ENCODE measurements around the gene MED7.
"Not testable (repeated sequence)": the region's sequence is repeated elsewhere in the genome, so short reads cannot be mapped to it uniquely, and the experiment has no call there.

MED7 gene, protein sequence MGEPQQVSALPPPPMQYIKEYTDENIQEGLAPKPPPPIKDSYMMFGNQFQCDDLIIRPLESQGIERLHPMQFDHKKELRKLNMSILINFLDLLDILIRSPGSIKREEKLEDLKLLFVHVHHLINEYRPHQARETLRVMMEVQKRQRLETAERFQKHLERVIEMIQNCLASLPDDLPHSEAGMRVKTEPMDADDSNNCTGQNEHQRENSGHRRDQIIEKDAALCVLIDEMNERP

DNA sequence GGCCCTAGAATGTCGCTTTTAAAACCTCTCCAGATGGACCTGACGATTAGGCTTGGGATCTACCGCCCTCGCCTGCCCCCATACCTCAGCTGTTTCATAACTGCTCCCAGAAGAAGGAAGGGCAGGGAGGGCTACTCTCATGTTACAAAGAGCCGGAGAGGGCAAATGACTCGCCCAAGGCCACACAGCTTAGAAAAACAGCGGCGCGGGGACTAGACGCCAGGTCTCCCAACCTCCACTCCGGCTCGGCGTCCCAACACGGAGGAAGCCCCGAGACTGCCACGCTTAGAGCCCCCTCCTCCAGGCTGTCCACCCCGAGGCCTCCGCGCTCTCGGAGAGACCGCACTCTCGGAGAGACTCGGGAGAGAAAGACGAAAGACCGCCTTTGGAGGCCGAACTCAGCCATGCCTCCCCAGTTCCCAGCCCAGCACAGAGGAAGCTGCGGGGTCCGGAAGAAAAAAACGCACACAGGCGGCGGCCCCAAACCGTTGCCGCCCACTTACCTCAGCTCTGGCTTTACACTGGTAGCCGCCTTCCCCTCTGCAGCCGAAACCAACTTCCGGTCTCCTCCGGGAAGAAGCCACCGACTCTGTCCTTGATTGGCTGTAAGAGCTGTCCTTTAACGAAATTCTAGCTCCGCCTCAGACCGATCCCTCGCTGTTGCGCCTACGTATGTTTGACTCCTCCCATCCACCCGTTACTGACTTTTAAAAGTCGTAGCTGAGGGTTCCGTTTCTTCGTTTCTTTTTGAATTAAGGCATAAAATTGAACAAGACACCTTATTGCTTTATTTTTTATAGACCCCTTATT is at the start of gene MED7:
Gene MED7 (minus strand): TSS at position 549 of the 810 bp plus-strand sequence. CDS start 3,434 bp downstream, outside the sequence.
- peak; percentile 98 for DNase-seq

DNA sequence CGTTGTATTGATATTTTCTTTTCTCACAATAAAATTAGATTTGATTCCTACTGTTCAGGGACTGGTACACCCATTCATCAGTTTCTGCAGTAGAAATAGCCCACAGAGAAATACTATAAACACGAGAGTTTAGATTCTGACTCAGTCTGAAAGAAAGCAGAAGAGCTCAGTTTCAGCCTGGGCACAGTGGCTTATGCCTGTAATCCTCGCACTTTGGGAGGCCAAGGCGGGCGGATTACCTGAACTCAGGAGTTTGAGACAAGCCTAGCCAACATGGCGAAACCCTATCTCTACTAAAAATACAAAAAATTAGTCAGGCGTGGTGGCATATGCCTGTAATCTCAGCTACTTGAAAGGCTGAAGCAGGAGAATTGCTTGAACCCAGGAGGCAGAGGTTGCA is 46.6 kb upstream of the MED7 start:
- DNase-seq, result no peak

DNA sequence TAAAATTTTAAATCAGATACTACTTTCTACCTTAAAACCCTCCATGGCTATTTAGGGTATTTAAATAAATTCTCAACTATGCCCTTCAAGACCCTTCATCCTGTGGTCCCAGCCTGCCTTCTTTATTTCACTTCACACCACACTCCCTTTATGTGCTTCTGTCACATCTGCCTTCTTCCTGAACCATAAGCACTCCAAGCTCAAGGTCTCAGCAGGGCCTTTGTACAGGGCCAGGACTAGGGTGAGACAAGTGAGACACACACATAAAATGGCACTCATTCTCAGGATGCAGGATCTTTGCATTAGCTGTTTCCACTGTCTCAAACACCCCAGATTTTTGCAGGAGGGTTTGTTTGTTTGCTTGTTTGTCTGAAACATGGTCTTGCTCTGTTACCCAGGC is 45.6 kb upstream of the MED7 start:
- no peak for DNase-seq

DNA sequence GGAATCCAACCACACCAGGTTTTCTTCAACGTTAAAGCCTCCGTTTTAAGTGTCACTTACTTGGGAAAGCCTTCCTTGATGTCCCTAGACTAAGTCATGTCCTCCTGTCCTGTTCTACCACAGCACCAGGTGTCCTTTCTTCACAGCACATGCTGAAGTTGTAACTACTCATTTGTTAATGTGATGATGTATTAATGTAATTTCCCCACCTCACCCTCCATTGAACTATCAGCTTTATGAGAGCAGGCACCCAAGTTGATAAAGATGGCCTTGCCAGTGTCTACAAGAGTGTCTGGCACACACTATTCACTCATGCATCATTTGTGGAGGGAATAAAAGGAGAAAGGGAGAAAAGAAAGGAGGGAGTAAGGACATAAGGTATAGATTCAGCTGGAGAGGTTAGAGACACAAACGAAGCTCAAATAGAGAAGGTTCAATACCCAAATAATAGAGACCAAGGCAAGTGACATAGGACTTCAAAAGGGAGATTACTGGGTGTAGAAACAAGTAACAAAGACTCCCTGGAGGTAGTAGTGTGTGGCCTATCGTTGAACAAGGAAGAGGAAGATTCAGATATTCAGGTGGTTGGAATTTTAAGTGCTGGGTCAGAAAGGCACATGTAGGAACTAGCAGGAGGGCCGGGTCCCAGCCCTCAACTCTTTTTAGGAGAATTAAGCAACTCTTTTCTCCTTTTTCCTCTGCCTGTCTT is 44.5 kb upstream of the MED7 start:
- no peak for DNase-seq

DNA sequence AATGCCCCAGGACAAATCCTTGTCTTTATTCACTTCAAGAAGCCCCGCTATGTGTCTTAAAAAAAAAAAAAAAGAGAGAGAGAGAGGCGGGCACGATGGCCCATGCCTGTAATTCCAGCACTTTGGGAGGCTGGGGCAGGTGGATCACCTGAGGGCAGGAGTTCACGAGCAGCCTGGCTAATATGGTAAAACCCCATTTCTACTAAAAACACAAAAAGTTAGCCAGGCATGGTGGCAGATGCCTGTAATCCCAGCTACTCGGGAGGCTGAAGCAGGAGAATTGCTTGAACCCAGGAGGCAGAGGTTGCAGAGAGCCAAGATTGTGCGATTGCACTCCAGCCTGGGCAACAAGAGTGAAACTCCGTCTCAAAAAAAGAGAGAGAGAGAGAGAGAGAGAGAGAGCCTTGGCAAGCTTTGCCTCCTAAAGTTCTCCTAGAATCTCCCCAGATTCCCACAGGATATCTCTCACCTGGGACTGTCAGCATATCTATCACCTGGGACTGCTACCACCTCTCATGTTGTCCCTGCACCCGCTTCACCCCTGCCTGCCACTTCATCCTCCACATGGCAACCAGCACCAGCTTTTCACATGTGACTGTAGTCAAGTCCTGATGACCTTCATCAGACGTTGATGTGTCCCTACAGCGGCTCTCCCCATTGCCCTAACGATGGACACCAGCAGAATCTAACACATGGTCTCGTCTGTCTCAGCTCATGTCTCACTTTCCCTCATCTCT is 43.8 kb upstream of the MED7 start:
- no peak for DNase-seq

DNA sequence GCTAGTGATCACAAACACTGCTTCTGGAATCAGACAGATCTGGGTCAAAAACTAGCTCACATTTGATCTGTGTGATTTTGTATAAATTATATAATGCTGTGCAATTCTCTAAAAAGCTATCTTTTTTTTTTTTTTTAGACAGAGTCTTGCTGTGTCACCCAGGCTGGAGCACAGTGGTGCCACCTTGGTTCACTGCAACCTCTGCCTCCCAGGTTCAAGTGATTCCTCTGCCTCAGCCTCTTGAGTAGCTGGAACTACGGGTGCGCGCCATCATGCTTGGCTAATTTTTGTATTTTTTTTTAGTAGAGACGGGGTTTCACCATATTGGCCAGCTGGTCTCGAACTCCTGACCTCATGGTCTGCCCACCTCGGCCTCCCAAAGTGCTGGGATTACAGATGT is 42.5 kb upstream of the MED7 start:
- DNase-seq, result not testable (repeated sequence)

DNA sequence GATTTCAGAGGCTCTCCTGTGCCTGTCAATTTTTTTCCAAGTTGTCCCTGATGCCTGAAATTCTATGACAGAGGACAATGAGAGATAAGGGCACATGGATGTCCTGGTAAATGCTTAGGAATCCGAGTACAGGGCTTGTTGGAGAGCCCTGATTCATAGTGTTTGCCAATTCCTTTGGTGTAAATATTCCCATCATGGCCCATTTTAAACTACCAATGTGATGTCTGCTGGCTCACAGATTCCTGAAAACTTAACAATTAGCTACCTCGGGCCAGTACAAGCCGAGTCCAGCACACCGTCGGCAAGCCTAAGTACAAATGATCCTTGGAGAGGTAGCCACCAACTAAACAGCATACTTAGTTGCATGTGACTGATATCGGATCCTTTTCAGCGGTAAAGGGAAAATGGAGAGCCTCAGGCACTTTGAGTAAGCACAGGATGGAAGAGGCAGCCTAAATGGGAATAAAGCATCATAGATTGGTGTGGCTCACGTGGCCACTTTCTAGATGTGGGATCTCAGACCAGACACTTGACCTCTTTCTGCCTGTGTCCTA is 41.5 kb upstream of the MED7 start:
- no peak for DNase-seq

DNA sequence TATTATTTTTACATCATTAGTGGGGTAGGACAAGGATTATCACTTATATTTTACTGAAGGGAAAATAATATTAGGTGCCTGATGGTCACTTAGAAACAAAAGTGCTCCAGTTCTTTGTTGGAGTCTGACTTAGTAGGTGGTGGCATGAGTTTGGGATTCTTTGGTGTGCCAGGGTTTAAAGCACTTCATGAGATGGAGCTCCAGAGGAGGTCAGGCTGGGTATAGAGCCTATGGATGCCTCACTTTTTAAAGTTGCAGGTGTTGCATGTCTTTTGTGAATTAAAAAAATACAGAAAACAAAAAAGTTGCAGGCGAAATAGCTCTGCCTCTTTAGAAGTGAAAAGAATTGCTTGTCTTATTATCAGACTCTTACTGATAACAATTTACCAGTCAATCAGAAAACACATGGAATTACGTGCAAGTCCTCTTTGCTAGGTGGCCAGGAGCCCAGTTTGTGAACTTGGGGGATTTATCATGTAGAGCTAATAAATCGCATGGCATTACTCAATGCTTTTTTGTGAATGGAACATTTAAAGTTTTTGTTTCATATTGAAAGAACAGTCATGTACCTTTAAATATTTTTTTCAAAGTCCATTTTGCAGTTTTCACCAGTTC is 39.6 kb upstream of the MED7 start:
- no peak for DNase-seq

DNA sequence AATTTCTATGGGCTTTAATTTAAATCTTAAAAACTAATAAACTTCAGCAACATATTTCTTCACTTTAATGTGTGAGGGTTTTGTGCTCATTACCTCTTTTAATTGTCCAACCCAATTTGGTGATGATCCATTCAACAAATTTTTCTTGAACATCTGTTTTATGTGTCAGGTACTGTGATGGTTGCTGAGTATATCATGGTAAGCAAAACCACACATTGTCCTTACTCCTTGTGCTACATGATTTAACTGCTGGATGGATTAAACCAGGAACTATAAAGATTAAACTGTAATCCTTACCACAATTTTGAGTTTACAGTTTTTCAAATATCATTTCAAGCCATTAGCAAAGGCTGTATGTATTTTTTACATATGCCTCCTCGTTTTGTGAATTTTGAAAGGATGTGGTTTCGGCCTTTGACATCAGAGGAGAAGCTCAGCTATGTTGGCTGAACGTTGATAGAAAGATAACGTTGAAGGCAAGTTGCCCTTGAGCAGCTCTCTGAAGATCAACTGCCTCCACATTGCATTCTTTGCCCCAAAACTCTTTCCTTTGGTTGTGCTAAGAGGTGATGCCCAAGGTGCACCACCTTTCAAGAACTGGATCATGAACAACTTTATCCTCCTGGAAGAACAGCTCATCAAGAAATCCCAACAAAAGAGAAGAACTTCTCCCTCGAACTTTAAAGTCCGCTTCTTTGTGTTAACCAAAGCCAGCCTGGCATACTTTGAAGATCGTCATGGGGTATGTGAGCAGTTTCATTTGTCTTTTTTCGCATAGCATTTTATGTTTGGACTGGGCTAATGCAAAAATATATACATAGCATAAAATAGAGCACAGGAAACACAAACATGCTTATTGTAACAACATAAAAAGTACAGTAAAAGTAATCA is 38.0 kb upstream of the MED7 start, which contains the start of gene ITK:
Gene ITK (plus strand): TSS at position 467 of the 891 bp plus-strand sequence. CDS start 138 bp downstream, at position 605.
- DNase-seq, result peak; percentile 82

DNA sequence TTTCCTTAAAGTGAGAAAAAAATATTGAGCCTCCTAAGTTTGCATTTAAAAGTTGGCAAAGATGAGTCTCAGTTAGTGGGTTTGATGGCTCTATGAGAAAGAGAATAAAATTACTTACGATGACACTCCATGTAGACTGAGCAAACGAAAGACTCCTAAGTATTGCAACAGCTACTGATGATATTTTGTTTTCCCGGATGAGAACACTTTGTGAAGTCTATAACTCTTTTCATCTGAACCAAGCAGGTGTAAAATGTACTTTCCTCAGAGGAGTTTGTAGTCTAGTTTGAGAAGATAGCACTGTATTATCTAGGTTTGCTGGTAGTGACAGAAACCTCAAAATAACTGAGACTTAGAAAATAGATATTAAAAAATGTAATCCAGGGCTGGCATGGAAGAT is 36.3 kb upstream of the MED7 start:
- DNase-seq, result no peak

DNA sequence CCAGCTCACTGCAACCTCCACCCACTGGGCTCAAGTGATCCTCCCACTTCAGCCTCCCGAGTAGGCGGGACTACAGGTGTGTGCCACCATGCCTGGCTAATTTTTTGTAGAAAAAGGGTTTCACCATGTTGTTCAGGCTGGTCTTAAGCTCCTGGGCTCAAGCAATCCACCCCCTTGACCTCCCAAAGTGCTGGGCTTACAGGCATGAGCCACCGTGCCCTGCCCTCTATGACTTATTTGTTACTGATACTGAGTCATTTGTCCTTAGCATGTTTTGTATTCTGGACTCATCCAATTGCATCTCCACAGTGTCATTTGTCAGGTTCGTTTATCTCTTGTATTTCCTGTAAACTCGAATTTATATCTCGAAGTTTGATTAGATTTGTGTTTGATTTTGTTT is 35.3 kb upstream of the MED7 start:
- DNase-seq, result no peak

DNA sequence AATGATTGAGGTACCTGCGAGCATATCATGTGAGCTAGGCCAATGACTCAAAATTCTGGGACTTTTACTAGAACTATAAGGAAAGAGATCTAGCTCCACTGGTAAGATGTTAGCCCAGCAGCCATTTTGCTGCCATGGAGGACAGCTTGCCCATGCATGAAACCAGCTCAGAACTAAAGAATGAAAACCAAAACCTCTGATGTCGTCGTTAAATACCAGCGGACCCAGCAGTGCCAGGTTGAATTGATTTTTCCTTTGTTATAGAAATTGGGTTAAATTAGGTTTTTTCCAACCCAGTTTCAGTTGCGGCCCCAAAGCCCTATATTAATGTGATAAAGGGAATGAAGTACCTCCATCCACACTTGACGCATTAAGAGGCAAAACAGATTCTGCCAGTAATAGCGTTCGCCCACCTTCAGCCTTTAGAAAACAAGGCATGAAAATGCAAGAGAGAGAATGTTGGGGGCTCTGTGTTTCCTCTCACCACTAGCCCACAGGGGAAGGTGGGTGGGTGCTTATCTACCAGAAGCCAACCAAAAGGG is 32.5 kb upstream of the MED7 start:
- no peak for DNase-seq

DNA sequence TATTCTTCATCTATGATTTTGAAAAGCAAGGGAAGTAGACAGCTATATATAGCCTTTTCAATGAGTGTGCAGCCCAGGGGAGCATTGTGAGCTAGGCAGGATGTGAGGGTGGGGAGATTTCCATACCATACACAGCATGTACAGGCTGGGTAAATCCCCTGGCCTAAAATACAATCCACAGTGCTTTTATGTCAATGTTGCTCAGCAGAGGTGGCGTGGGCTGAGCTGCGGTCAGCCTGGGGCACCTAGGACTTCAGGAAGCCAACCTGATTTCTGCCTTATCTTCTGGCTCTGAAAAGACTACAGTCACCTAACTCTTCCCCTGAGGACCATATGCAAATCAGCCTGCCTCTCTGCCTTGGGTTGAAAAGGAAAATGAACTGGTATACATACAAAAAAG is 29.7 kb upstream of the MED7 start:
- peak; percentile 87 for DNase-seq

DNA sequence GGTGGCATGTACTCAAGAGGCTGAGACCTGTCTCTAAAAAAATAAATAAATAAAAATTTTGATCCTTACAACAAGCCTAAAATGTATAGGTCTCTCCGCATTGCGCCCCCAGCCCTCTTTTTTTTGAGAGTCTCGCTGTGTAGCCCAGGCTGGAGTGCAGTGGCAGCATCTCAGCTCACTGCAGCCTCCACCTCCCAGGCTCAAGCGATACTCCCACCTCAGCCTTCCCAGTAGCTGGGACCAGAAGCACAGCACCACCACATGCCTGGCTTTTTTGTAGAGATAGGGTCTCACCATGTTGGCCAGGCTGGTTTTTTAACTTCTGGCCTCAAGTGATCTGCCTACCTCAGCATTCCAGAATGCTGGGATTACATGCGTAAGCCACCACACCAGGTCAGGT is 25.6 kb upstream of the MED7 start:
- DNase-seq, result no peak

DNA sequence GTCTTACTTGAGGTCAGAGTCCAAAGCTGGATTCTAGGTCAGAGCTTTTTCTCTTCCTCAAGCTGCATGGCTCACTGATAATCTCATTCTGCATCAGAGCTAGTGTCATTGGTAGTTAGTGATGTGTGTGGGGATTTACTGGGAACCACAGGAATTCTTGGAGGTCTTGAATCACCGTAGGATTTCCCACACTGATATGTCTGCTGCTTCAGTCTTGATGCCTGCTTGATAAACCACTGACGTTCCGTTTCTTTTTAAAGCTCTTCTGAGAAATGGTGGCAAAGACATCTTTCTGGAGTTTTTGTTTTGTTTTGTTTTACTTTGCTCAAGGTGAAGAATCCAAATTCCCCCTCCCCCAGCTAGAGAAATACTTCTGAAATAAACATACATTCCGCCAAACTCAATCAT is 24.6 kb upstream of the MED7 start:
- DNase-seq, result no peak

DNA sequence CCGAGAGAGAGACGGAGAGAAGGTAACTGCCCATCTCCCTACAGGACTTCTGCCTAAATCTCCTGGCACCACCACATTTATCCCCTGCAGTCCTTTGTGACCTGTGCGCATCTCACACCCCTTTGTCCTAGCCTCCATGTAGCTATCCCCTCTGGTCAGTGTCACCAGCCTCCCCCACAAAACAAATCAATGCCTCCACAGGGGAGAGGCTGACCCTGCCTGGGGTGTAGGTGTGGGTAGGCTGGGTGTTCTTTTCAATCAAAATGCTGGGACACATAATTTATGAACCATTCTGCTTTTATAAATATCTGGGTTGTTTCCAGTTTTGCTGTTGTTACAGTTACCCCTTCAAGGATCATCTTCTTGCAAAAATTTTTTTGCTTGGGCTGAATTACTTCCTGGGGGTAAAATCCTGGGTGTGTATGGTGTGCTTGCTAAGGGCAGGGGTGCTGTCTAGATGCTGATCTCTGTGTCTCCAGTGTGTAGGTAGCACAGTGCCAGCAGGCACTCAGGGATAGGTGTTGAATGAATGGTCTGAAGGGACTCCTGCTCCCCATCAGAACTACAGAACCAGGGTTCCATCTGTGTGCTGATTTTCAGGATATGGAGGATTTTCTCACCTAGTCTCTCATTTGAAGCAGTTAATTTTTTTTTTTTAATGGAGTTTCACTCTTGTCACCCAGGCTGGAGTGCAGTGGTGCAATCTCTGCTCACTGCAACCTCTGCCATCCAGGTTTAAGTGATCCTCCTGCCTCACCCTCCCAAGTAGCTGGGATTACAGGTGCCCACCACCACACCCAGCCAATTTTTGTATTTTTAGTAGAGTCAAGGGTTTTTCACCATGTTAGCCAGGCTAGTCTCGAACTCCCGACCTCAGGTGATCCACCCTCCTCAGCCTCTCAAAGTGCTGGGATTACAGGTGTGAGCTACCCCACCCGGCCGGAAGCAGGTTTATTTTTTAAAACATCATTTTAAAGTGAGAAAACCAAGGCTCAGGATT is 23.8 kb upstream of the MED7 start, which contains the start of gene GARIN3:
Gene GARIN3 (minus strand): TSS at position 51 of the 1,000 bp plus-strand sequence. CDS start 96 bp downstream, outside the sequence.
- no peak for DNase-seq

DNA sequence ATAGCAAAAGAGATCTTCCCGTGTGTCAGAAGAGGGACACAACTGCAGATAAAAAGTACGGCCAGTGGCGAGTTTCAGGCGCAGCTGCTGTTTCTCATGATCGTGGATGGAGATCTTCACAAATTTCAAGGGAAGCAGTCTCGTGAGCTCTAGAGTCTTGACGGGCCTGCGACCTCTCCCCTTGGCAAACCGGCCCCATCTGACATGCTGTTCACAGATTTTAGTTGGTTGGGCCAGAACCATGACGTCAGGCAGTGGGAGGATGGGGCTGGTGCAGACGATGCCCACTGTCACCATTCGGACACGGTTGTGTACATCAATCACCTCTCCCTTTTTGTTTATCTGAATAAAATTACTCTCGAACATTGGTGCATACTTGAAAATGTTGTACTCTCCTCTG is 23.0 kb upstream of the MED7 start:
- no peak for DNase-seq

DNA sequence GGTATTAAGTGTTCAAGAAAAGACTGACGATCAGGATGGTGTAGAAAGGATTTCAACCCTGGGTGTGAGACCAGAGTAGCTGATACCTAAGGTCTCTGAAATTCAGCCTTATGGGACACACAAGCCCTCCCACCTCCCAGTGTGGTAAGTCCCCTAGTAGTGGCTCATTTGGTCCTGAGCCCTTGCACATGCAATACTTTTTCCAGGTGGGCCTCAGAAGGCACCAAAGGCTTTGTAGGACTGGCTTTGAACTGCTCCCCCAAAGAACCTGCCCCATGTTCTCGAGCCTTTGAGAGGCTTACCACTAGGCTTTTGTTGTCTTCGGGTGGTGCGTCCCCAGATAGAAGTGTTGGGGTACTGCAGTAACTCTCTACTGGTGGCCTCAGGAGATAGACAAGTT is 22.6 kb upstream of the MED7 start:
- no peak for DNase-seq

DNA sequence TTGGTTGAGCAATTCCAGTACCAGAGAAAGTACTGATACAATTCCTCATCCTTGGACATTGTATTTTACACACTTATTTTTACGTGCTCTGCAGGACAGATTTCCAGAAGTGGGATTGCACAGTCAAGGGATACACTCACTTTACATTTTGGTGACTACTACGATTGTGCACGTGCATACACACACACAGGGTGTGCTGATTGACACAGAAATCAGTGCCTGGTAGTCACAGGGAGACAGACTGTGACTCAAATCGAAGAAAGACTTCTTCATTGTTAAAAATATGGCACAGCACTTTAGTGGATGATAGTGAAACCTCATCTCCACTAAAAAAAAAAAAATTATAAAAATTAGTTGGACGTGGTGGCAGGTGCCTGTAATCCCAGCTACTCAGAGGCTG is 21.9 kb upstream of the MED7 start:
- DNase-seq, result no peak
